HG03103 (cell line): ENCODE results near the gene EVC.
"Not testable (repeated sequence)": the region's sequence is repeated elsewhere in the genome, so short reads cannot be mapped to it uniquely, and the experiment has no call there.

Source experiments
- ATAC-seq: cut with Tn5 transposase; IDR thresholded peaks from one replicate; pipeline ENCODE4 v1.9.1; 2021; ENCODE audit warnings: low read depth; ENCODE audit not compliant: unreplicated experiment

EVC gene

DNA sequence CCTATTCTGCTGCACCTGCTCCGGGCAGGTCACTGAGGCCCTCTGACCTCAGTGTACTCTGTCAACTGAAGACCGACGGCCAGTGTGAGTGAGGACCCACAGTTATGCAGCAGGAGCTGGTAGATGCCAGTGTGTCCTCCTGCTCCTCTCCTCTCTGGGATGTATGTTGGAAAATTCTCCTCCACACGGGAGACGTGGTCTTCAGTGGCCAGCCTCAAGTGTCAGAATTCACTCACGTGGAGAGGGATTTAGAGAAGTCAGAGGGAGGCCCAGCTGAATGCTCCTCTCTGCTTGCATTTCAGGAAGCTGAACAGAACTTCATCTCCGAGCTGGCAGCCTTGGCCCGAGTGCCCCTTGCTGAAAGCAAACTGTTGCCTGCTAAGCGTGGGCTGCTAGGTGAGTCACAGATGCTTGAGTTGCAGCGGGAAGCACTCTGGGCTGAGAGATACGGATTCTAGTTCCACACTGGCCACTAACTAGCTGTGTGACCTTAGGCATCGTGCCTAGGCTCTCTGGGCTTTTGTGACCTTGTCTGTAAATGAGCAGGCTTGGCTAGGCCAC lies 98.3 kb downstream of the EVC start:
- no peak for ATAC-seq

DNA sequence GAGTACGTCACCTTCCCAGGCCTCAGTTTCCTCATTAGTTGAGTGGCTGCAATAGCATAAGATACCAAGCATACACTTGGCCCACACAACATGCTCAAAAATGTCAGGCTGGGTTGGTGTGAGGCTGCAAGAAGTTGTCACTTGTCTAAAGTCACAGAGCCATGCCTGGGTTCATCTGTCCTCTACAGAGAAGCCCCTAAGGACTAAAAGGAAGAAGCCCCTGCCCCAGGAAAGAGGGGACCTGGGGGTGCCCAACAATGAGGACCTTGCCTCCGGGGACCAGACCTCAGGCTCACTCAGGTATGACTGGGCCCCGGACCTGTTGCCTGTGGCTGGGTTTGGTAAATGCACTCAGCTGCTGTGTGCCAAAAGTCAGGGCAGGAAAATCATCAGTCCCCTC lies 99.2 kb downstream of the EVC start:
- ATAC-seq, result no peak

DNA sequence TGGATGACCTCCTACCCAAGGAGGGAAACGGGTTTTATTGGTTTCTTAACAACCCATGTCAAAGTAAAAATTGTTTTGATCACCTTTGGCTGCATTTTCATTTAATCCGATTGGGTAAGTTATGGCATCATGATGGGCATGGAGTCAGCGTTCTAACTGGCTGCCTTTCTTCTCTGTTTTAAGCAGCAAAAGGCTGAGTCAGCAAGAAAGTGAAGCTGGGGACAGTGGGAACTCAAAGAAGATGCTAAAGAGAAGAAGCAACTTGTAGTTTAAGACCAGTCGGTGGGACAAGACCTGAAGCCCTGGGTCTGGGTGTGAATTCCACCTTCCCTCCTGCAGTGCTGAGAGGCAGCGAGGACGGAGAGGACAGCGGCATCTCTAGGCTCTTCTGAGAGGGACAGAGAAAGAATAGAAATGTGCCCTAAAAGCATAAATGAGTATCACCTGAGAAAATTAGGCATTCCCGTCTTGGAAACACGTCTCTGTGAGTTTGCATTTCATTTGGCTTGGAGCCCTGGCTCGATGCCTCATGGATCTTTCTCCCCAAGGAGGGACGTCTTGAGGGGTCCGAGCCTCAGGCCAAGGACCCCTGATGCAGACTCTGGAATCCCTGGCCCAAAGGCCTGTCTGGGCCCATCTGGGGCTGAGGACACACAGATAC lies 99.9 kb downstream of the EVC start:
- ATAC-seq, result no peak

DNA sequence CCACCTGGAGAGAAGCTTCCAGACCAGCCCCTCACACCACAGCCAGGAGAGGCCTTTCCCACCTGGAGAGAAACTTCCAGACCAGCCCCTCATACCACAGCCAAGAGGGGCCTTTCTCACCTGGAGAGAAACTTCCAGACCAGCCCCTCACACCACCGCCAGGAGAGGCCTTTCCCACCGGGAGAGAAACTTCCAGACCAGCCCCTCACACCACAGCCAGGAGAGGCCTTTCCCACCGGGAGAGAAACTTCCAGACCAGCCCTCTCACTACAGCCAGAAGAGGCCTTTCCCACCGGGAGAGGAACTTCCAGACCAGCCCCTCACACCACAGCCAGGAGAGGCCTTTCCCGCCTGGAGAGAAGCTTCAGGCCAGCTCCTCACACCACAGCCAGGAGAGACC lies 101.1 kb downstream of the EVC start:
- ATAC-seq, result not testable (repeated sequence)

DNA sequence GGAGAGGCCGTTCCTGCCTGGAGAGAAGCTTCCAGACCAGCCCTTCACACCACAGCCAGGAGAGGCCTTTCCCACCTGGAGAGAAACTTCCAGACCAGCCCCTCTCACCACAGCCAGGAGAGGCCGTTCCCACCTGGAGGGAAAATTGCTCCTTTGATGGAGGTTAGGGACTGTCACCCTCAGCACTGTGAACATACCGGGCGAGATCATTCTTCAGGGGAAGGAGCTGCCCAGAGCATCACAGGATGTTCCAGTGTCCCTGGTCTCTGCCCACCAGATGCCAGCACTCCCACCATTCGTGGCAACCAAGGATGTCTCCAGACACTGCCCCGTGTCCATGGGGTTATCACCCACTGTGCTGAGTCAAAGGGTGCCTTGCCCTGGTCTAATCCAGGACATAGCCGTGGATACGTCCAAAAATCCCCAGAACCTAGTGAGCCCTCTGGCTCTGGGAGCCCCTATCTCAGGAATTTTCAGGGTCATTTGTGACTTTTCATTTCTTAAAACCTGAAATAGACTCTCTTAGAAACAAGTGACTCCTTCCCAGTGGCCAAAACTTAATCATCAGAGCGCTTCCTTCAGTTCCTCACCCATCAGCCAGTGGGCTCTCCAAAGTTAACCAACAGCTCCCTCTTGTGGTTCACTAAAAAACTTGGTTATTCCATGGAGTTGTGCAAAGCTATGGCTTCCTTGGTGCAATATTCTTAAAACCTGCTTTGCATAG lies 101.7 kb downstream of the EVC start:
- peak; percentile 73 for ATAC-seq

DNA sequence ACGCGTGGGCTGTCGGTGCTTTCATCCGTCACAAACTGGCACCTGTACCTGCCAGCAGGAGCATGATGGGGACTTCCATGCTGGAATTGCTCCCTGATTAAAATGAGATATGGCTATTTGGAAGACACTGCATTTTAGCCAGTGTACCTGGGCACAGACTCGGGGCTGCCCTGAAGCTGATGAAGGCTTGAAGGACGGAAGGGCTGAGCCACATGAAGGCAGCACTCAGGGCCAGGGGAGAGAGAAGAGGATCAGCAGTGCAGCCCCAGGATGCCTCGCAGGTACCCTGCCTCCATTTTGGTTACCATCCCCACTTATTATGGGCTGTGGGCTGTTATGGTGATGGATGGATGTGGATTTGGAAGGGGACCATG lies 102.9 kb downstream of the EVC start:
- ATAC-seq, result no peak

DNA sequence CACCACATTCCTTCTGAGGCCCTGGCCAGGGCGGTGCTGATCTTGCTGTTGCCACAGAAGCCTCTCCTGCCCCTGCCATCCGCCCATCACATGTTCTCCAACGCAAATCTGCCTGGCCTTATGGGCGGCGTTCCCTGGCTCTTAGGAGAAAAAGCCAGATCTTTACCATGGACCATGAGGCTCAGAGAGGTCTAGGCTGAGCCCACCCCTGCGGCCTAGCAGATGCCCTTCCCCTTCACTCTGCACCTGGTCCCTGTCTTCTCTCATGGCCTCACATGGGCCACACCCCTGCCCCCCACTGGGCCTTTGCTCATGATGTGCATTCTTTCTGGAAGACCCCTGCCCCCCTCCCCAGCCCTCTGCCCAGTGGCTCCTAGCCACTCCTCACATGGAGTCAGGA lies 103.4 kb downstream of the EVC start:
- ATAC-seq, result no peak

DNA sequence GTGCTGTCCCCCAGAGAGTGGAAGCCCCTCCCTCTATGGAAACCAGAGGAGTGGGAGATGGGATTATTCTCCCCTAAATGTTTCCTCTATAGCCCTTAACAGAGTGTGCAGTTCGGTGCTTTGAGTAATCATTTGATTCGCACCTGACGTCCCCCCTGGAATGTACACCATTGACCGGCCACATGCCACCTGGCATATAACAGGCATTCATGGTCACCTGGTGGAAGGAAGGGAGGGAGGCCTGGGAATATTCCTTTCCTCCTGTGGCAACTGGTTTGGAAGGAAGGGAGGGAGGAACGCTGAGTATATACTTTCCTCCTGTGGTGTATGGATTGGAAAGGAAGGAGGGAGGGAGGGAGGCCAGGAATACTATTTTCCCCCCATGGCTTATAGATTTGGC lies 104.6 kb downstream of the EVC start:
- no peak for ATAC-seq

DNA sequence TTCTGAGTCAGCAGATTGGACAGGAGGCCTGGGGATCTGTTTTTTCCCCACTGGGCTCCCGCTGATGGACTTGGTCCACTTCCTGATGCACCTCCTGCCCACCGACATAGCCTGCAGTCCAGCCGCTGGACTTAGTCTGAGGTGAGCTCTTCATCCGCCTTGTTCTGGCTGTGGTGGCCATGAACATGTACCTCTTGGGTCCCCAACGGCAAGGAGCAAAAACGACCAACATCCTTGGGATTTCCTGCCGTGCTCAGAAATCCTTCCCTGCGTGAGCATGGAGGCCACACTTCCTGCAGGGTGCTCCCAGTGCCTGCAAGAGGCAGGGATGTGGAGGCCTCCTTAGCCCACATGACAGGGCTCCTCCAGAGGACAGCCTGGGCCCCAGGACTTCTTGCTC lies 105.1 kb downstream of the EVC start:
- no peak for ATAC-seq

DNA sequence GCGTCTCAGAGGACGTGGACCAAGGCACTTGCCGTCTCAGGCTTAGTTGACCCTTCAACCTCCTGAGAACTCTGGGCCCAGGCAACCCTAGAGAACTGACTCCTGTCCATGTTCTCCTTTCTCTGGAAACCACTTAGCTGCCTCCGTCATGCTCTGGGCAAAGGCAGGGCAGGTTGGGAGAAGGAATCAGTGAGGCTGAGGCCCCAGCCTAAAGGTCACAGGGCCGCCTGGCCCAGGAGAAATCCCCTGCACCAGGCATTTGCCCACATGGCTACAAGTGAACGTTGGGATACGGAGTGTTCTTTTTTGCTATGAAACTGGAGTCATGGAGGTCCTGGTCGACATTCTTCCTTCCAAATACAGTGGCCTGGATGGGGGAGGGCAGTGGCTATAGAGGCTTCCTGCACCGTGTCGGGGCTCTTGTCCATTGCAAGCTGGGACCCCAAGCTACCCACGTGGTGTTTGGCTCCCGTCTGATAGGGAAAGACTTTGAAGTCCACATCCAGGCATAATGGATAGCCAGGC lies 105.9 kb downstream of the EVC start:
- no peak for ATAC-seq

DNA sequence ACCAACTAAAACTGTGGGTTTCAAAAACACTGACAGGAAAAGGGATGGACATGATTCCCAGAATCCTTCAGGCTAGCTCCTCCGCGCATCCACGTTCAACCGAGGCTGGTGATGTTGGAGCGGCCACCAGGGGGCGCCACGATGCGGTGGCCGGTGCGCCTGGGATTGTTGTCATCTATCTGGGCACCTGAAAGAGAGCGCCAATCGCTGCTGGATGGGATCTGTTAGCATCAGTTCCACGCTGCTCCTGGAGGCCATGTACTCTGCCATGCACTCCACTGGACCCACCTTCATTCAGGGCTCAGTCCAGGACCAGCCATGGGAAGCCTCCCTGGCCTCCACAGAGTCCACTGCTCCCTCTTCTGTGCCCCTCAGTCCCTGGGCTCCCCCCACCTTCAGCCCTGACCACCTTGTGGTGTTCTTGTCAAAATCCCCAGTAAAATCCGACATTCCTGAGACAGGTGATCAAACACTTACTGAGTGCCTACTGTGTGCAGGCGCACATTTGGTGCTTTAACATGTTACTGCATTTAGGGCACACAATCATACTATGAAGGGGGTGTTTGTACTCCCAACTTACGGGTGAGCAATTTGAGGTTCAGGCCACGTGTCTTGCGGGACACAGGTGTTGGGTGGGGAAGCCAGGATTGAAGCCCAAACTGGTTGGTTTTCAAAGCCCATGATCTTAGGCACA lies 110.8 kb downstream of the EVC start:
- no peak for ATAC-seq

DNA sequence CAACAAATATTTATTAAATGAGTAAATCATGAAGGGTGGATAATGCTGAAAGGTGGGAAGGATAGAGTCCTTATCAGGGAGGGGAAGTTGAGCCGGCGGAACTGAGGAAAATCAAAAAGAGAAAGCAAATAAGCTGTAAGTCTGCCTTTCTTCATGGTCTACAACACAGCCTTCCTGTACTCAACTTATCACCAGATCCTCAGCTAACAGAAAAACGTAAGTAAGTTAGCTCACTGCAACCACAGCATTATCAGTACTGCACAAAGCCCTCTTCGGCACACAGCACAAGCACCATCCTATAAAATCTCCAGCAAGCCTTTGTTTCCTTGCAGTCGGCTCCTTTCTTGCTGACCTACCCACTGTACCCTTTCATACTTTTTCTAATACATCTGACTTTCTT lies 111.6 kb downstream of the EVC start:
- ATAC-seq, result no peak

DNA sequence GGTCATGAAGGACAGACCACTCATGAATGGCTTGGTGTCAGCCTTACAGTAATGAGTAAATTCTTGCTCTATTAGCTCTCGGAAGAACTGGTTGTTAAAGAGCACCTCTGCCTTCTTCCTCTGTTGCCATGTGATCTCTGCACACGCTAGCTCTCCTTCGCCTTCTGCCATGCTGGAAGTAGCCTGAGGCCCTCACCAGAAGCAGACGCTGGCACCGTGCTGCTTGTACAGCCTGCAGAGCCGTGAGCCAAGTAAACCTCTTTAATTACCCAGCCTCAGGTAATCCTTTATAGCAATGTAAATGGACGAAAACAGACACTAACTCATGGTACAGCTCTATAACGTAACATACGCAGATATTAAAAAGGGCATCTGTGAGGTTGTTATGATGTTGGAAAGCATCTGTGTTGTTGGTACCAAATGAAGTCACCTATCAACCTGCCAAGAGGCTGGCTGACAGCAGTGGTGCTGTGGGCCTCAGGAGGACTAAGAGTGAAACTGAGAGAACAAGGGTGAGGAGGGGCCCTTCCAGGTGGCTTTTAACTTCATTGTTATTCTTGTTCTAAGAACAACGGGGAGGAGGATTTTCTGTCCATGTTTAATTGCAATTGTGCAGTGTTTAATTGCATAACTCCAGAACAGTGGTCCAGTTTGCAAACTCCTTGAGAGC lies 112.7 kb downstream of the EVC start:
- ATAC-seq, result no peak

DNA sequence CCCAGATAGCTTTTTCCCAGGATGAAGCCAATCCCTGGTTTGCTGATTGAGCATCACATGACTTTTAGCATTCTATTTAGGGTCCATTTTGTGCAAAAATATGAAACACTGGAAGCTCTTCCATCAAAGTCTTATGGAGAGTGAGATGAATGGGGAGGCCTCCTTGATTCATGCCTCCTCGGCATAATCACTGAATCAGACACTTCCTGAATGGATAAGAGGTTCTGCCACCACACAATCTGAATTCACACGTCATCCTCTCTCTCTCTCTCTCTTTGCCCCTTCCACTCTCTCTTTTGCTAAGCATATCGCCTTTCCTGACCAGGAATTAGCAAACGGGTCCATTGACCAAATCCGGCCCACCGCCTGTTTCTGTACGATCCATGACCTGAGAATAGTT lies 113.2 kb downstream of the EVC start:
- no peak for ATAC-seq

DNA sequence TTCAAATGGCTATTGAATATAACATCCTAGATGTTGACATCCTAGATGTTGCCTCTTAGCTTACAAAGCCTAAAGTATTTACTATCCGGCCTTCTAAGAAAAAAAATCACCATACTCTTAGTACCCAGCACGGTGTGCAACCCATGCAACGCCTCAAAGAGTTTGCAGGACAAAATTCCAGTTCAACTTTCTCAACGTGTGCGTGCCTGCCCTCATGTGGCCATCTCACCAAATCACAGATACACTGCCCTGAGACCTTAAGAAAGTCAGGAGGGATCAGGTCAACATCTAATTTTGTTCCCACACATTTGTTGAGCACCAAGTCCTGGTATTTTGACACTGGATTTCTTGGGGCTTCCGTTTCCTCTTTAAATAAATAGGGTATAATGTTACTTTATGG lies 113.6 kb downstream of the EVC start:
- no peak for ATAC-seq

DNA sequence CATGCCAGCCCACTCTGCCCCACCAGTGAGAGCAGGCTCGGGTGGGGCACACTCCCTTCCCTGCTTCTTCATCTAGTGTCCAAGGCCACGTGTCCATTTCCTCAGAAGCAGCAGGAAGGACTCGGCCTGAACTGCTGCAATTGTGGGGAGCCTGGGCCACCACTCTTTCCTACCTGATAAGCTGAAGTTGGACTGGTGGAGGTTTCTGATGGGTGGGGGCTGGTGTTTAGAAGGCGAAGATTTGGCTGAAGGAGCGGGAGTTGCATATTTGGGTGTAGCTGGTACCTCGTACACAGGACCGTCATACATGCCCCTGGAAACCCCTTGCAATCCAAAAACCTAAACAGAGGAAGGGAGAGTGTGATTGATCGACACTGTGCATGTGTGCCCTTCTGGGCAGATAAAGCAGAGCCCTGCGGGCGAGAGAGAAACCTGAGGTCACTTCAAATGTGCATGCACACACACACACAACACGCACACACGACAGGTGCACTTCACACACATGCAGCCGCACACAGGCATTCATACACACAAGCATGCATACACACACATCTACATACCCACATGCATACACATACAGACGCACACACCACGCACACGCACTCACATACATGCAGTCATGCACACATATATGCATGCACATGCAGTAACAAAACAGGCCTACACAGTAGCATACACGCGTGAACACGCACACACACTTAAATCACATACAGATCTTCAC lies 114.5 kb downstream of the EVC start:
- no peak for ATAC-seq

DNA sequence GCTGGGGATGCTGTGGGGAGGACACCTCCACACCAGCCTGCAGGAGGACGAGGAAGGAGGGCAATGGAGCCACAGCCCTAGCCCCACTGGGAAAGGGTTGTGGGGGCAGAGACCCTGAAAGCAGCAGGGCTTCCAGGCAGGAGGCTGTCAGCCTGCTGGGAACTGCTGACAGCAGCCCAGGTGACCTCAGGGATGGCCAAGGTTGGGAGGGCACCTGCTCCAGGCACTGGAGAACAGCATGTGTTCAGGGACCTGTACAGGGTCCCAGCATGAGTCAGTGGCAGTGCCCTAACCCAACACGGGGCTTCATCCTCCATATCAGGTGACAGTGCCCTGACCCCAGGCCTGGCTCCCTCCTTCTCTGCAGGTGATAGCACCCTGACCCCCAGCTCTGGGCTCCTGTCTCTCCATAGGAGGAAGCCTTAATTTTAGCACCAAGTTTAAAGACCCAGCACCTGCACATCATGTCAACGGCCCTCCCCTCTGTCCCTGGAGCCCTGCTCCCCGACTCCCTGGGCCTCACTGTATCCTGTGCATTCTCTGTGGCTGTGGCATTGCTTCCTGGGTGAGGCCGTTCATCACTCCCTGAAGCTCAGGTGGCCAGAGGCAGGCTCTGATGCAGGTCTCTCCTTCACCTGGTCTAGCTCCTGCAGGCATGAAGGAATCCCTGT lies 115.6 kb downstream of the EVC start:
- no peak for ATAC-seq

DNA sequence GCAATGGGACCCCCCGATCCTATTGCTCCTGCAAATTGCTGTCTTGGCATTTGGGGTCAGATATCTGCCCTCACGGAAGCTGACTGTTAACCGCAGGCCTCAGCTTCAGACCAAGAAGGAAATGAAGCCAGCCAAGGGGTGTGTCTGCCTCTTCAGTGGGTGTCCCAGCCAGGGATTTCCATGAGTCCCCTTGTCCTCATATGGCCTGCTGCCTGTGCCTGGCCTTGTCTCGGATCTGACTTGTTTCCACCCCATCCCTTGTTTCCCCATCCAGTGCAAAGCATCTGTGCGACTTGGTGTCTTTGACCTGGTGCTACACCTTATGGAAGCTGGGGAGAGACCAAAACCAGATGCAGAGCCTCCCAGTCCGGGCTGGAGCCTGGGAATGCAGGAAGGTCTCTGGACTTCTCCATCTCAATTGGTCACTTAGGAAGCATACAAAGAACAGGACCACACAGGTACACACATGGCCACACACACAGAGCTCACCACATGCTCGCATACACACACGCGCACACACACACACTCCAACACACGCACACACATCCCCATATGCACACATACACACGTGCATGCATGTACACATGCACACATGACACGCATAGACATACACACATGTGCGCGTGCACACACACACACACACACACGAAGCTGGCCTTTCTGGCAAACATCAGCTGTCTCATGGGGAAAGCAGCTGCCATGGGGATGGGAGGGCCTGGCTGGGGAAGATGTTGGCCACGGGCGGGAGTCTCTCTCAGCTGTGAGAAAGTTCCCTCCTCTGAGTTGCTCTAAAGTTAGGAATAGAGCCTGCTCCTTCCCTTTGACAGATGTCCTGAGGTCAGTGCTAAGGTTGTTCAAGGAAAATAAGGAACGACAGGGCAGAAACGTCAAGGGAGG lies 116.4 kb downstream of the EVC start:
- no peak for ATAC-seq

DNA sequence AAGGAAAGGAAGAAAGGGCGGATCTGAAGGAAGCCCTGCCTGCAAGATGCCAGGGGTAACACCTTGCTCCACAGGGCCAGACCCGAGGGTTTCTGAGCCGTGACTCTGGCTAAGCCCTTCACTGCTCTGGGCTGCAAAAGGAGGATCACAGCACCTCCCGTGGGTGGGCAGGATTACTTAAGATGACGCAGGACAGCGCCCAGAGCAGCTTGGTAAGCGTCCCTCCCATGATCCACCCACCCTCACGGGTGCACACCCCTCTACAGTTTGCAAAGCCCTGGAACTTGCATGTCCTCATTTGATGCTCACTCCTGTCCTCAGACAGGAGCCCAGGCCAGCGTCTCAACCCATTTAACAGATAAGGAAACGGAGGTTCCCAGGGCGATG lies 117.0 kb downstream of the EVC start:
- no peak for ATAC-seq
